Measurements from ENCODE around the gene SMIM36.
"Not testable (repeated sequence)": the region's sequence is repeated elsewhere in the genome, so short reads cannot be mapped to it uniquely, and the experiment has no call there.

Gene SMIM36

DNA sequence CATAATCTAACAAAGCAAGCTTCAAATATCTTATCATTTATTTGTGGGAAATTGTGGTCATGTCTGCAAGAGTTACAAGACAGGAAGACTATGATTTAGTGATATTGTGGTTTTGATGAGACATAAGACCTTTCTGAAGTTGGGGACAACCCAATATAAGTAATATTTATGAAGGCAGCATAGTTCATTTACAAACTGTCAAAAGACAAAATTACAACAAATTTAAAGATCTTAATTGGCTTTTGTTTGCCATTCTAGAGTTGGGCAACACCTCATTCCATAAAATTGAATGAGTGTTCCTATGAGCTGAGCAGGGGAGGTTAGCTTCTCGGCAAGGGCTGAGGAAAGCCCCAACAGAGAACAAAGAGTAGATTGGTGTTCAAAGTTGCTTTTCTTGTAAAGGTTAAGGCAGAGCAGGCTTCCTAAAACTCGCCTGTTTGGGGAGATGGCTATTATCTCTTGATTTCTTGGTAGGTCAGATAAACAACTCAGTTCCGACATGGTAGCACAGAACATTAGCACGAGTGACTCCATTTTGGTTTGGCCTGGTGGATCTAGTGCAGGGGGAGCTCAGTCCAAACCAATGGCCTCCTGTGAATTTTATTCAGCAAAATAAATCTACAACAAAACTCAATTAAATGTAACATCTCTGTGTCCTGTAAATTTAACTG, 78.8 kb downstream of the SMIM36 start:
- no peak for DNase-seq

DNA sequence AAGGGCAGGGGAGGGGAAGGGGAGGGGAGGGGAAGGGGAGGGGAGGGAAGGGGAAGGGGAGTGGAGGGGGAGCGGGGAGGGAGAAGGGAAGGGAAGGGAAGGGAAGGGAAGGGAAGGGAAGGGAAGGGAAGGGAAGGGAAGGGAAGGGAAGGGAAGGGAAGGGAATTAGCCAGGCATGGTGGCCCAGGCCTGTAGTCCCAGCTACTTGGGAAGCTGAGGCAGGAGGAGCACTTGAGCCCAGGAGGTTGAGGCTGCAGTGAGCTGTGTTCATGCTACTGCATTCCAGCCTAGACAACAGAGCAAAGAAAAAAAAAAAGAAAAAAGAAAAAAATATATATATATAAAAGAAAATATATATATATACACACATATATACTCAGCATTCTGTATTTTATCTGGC, 79.3 kb downstream of the SMIM36 start:
- DNase-seq: not testable (repeated sequence)

DNA sequence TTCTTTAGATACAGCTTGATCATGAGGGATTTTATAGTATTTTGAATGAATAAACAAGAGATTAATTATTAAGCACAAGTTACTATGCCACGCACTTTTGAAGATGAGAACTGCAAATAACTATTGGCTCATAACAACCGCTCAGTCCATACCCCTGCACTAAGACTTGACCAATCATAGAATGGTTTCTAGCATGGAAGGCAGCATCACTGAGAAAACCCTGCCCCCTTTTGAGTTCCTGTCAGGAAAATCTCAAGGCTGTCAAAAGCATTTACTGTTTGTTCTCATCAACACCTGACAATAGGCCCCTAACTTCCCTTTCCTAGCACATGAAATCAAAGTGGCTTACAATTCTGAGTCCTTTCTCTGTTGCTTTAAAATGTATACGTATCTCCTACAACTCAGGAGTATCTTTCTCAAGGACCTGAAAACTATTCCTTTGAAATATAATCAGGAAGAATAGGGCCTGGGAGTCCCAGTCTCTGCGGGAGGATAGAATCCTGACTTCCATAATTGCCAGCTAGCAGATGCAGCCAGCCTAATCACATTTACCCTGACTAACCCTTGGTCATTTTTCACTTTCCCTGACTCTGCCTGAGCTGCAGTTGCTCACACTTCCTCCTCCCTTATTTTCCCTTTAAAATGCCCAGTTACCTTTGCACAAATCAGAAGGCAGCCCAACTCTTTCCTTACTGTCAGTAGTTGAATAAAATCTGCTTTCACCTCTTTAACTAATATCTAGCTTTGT, 80.5 kb downstream of the SMIM36 start:
- DNase-seq: no peak

DNA sequence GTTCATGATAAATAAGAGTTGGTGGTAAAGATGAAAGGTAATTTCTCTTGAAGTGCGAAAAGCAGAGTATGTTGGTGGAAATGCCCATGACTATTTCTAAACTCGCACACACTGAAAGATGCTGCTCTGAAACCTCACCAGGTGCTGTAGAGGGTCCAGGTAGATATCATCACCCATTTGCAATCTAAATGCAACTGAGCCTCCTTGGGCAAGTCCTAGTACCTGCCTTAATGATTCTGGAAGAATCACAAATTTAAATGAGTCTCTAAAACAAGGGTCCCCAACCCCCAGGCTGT, 83.7 kb downstream of the SMIM36 start:
- no peak for DNase-seq

DNA sequence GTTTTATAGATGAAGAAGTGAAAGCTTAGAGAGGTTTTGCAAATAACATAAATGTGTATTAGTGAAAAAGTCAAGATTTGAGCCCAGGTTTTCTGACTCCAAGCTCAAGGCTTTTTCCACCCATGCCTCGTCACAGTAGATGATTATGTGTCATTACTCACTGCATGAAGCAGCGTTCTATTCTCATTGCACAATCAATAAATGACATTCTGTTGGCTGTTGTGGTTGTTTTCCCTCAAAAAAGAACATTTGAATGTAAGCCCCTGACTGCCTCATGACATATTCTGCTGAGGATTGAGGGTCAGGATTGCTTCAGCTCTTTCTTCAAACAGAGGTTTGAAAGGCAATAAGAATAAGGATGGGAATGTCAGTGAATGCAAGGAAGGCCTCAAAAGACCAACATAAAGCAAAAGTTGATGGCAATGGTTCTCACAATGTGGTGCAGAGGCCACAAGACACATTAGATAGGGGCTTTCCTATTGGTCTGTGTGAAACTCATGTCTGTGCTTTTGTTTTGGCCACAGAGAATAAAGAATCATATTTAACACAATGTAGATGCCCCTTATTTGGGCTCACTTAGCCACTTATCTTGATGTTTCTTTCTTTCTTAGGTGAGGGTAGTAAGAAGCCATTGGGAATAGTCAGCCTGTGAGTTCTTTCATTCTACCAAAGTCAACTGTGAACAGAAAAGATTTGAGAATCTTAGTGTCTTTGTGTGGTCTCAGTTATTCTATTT, 84.2 kb downstream of the SMIM36 start:
- DNase-seq: no peak

DNA sequence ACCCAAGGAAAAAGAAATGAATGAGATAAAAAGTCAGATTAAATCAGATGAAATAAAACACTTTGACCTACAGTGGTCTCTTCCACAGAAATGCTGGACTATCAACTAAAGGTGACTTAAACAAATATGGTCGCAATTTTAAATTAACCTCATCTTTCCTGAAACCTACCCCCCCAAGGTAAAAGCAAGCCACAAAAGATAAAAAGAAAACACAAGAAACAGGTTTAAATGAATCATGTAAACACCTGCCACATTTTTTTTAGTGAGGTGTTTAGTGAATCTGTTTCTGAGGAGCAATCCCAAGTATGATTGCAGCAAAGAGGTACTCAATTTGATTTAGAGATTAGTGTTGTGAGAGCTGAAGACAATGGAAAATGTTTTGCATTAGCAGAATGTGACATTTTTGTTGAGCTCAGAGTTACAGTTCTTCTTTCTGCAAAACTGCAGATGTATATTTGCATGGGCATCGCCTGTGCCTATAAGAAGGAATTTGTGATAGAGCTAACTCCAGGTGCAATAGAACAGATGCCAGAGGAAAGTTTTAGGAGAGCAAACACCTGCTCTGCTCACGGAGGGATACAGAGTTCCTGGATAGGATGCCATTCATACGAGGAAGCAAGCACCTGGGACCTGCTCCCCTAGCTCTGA, 86.2 kb downstream of the SMIM36 start:
- peak; percentile 12 for DNase-seq

DNA sequence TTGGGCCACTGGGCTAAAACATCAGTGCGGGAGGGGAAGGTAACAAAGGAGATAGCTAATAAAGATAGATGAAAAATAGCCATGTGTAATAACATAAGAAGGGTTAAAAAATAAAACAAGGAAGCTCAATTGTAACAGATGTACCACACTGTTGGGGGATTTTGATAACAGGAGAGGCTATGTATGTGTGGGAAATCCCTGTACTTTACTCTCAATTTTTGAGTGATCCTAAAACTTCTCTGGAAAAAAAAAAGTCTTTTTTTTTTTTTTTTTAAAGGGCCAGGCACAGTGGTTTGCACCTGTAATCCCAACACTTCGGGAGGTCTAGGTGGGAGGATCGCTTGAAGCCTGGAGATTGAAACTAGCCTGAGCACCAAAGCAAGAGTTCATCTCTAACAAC, 87.7 kb downstream of the SMIM36 start:
- no peak for DNase-seq

DNA sequence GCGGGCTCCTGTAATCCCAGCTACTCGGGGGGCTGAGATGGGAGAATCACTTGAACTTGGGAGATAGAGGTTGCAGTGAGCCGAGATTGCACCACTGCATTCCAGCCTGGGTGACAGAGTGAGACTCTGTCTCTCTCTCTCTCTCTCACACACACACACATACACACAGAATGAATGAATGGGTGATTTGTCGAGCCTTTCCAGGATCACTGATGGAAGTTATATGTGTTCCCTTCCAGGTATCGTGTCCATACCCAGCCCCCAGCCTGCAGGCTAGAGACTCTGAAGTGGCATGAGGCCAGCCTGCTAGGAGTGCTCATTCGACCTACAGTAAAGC, 88.5 kb downstream of the SMIM36 start:
- DNase-seq: not testable (repeated sequence)

DNA sequence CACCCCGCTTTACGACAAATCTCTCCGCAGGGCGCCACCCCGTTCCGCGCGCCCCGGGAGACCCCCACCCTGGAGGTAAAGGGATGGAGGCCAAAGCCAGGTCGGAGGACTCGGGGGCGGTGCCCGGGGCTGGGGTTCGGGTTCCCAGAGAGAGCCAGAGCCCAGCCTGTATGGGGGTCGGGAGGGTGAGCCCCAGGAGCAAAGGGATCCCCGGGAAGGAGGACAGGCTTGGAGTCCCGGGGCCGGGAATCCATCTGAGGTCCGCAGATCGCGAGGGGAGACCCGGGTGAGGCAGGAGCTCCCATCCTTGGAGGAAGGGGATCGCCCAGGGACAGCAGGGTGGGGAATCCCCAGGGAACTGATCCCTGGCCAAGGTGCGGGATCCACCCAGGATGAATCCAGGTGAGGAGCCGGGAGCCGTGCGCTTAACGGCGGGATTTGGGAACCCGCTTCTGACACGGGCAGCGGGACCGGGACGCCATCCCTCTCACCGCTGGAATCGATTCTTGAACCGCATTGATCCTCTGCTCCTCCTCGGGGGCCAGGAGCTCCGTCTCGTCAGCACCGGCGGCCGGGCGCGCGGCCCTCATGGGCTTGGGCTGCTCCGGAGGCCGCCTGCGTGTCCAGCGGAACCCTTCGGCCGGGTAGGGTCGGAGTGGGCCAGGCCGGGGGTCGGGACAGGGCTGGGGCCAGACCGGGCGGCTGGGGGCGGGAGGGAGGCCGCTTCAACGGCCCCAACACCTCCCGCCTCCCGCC, 89.9 kb downstream of the SMIM36 start, which contains the start of gene MMD:
MMD (minus strand) TSS at position 657 of the 756 bp plus-strand sequence; CDS start at position 517, 140 bp downstream.
- peak; percentile 27 for DNase-seq

DNA sequence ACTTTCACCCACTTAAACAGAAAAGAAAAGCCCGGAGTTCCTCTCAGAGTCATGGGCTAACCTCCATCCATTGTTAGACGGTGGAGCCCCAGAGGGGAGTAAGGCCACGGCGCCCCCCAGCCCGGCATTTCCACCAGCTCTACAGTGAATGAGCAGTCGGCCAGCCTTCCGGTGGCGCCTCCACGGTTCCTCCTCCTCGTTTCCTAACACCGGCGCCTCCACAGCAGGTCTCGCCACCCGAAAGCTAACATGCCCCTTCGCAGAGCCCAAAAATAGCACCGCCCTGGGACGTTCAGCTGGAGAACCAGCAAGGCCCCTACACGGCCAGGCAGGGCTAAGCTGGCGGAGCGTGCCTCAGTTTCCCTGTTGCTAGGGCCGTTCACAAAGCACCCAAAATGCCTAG, 90.5 kb downstream of the SMIM36 start:
- peak; percentile 26 for DNase-seq

DNA sequence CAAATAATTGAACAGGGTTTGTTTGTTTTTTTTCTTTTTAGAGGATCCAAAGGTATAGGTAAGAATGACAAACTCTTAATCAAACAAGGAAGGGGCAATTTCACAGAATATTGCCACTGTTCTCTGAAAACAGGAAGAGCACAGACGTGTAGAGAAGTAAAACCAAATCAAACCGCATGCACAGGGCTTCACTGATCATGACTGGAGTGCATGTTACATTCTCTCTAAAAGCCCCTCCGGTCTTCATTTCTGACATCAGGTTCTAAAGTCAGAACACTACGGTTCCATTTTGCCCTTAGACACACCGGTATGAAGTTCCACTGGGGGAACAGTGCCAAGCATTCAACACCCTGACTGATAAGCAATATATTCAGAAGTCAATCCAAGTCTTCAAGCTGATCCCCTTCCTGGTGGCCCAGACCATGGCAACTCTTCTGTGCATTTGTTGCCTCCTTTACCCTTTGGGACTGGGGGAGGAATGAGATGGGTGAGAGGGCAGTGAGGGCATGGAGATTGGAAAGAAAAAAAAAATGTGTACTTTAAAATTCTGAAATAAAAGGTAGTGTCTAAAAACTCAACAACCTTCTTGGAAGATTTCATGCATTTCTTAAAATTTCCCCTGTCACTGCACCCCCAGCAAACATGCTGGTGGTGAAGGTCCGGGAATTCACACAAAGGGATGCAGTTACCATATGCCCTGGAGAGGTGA, 91.0 kb downstream of the SMIM36 start:
- DNase-seq: no peak

DNA sequence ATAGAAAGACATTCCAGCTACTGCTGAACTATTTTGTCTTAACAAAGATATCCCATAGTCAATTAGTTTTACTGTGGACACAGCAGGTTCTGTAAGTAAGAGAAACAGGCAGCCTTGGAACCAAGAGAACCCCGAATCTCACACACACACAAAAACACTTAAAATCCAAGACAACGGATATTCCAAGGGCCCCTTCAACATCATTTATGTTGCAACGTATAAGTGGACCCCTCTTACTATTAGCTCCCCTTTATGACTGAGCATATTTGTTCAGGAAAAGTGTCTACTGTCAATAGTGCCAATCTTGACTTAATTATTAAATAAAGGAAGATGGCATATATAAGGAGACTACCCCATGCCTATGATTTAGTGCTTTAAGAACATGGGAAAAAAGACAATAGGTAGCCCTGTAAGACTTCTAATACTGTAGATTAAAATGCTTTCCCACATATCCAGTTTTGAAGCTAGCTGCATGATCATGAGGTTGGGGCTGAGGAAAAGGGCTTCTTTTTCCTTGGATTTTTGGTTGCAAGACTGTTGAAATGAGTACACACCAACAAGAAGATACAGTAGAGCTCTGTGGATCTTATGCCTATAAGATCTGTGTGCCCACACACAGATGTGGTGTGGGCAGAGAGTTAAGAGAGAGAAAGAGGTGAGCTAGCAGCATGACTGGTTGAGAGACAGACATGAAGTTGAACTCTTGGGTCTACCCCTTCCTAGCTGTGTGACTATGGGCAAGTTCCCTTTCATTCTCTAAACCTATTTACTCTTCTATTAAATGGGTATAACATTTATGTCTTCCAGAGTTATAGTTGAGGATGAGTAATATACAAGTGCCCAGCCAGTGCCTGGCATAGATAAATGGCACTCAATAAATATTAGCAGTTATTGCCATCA, 92.6 kb downstream of the SMIM36 start:
- DNase-seq: no peak

DNA sequence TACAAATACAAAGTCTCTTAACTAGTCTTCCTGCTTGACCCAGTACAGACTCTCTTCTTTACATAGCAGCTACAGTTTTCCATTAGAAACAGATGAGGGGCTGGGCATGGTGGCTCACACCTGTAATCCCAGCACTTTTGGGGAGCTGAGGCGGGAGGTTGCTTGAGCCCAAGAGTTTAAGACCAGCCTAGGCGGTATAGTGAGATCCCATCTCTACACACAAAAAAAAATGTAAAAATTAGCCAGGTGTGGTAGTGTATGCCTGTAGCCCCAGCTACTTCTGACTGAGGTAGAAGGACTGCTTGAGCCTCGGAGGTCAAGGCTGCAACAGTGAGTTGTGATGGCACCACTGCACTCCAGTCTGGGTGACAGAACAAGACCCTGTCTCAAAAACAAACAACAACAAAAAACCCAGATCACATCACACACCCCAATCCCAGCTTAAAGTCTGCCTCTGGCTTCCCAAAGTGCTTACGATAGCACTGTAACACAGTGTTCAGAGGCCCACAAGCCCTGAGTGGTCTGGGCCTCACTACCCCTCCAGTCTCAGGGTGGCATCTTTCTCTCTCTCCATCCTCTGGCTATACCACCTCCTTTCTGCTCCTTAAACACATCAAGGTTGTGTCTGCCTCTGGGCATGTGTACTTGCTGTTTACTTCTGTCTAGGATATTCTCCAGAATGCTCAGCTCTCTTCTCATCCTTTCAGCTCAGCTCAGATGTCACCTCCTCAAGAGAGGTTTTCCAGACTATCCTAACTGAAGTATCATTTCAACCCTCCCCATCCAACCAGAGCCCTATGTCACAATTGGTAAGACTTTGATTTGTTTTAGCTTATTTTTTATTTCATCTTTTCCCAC, 93.6 kb downstream of the SMIM36 start:
- no peak for DNase-seq

DNA sequence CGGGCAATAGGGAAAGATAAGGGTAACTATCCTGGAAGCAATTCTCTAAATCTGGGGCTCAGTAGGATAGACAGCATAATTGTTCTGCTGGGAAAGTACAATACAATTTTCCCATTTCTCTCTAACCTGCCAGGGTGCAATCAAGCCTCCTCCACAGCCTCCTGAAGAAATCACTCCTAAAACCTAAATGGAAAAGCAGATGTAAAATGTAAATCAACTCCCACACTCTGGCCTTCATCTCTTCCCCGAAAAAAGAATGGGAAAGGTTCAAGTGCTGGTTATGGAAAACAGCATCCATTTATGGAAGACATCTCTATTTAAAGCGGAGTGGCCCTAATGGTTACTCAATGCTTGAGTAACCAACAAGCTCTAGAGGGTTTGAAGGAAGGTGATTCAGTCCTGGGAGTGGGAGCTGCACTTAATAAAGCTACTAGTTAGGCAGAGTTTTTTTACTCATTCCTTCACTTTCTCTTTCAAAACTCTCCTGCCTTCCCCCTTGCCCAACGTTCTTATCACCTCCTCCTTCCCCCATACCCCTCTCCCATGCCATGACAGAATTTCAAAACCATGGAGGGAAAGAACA, 94.7 kb downstream of the SMIM36 start:
- no peak for DNase-seq

DNA sequence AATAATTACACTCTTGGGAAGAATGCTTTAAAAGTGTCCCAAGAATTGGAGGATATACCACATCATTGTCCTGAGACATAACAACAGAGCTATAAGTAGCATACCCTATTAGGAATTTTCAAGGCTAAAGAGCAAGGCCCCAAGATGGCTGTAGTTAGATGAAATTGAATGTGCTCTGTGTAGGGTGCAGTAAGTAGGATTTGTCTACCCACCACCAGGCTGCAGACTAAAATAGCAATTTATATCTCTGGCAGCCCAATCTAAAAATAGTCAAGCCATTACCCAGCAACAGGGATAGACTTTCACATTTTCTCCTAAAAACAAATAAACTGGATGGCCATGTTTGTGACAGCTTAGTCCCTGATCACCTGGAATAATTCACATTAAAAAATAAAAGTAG, 95.3 kb downstream of the SMIM36 start:
- no peak for DNase-seq

DNA sequence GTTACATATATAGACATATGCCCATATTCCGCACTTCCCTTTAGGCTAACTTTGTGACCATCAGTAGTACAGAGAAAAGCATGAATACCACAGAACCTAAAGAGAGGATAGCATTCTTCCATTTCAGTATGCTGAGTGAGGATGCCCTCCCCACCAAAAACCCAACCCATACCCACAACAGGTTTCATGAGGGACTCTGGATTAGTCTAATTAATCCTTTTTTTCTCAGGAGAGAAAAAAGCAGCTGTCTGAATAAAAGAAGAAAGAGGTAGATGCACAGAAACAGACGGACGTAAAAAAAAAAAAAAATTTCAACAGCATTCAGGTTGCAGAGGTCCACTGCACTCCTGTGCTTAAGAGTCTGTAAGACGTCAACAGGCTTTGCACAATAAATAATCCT, 96.3 kb downstream of the SMIM36 start:
- DNase-seq: no peak

DNA sequence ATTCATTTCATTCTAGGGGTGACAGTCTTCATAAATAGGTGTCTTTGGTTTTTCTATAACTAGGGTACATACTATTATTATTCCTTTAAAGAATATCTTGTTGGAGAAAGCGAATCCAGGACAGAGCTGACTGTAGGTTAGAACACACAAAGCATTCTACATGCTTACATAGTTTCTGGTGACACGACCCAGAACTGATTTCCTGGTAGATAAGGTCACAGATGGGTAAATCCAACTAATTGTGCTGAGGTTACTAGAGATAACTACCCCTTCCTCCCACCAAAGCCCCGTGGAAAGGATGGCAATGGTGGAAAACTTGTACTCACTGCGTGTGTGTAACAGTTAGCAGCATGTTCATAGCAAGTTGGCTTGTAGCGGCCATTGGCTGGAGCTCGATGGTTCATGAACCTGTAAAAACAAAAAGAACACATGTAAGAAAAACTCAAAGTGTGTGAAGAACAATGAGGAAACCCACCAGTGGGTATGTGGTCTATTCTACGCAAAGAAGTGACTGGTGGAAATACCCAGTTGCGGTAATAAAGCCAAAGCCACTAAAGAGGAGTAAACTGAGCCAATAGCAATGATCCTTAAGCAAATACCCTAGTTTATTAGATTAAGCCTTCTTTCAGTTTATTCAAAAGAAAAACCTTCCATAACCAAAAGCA, 97.3 kb downstream of the SMIM36 start:
- DNase-seq: no peak

DNA sequence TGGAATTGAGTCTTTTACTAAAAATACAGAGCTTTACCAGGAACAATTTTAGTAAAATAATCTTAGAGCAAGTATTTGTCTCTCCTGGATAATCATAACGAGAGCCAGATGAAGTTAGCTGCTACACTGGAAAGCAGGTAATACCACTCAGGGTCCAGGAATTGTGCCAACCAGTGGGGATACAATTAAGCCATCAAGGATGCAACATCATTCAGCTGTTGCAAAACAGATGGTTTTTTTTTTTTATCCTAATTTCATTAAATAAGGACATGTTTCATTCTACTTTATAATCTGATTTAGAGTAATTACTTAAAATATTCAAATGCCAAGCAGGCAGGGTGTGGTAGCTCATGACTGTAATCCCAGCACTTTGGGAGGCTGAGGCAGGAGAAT, 99.8 kb downstream of the SMIM36 start:
- no peak for DNase-seq

Data from NCI-H526 treated with DMSO at 0.1 percent for 48 hours (cell line).